Right renal pelvis (tissue), 4 donors: ENCODE results near the gene EPHA8. TPM values are rescaled to one million over a fixed set of nuclear protein-coding genes. Genes with fewer than 3 reads are reported as not detected.

ENCODE experiments used
- DNase-seq, 4 donors: peaks; one replicate each; pipeline ENCODE4 v3.0.0-alpha.2; 2013; ENCODE audit warnings: low read depth in 4 of 4, low spot score in 3 of 4, missing footprints in 1 of 4
- polyA plus RNA-seq, 4 donors: library from polyadenylated mRNA; unstranded; fragments of 120-200 nt; gene quantifications; one replicate each; pipeline ENCODE4 v1.2.1, GENCODE V29; 2013; ENCODE audit not compliant: insufficient read length in 4 of 4

EPHA8 gene
- polyA plus RNA-seq, 4 donors, result 1.2 to 3.3 (median 1.5) TPM

DNA sequence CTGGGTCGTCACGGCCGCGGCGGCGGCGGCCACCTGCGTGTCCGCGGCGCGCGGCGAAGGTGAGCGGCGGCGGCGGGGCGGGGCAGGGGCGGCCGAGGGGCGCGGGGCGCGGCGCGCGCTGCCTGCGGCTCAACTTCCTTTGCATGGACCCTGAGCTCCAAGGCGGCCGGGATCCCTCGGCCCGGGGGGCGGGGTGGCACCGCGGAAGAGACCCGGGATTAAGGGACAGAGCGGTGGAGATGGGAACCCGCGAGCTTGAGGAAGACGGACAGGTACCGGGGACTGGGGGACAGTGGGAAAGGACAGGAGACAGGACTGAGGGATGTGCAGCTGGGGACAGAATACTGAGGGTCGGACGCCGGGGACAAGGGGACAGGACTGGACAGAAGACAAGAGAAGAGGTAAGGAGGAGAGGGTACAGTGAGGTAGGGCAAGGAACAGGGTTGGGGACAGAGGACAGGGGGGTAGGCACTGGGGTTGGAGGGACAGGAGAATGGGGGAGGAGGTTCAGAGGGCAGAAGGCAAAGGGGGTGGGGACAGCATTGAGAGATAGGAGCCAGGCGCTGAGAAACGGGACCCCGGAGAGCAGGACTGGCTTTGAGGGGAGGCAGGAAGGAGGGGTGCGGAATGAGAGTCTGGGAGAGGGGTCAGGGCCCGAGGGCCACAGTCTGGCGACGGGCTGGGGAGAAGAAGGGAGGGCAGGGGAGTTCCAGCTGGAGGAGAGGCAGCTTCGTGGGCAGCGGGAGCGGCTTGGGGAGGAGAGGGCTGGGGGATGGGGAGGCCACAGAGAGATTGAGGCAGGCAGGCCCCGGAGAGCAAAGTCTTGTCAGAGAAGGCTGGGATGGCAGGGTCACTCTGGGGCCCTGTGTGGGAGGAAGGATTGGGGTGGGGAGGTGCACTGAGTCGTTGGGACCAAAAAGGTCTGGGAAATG lies 648 bp downstream of the EPHA8 start:
- DNase-seq, result no peak

DNA sequence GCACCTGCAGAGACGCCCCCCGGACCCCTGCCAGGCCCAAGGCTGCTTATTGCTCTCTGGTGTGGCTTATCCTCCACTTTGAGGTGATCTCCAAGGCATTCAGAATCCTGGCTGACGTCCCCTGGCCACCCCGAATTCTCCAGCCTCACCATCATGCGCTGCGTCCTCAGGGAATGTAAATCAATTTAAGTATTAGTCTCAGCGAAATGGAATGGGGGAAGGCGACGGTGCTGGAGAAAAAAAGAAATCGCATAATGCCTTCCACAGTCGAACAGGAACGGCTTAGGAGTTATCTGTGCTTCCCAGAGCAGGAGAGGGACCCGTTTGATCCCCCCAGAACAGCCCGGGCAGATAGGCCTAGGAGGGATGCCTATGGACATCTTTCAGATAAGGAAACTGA lies 2.9 kb downstream of the EPHA8 start:
- no peak for DNase-seq

DNA sequence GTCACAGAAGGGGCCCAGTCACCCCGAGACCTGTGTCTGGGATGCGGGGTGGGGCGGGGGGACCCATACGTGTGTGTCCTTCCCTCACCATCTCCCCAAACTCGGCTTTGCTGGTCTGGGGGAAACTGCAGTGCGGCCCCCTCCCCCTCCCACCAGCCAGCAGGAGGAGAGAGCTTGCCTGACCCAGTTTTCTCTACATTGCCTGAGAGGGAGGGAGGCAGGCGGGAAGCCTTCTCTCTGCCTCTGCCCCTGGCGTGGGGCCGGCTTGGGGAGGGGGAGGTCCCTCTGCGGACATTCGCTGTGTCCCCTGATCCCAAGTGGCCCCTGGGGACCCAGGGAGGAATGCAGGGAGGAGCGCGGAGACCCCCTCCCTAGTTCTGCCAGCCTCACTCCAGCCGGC lies 3.9 kb downstream of the EPHA8 start:
- DNase-seq, result no peak

DNA sequence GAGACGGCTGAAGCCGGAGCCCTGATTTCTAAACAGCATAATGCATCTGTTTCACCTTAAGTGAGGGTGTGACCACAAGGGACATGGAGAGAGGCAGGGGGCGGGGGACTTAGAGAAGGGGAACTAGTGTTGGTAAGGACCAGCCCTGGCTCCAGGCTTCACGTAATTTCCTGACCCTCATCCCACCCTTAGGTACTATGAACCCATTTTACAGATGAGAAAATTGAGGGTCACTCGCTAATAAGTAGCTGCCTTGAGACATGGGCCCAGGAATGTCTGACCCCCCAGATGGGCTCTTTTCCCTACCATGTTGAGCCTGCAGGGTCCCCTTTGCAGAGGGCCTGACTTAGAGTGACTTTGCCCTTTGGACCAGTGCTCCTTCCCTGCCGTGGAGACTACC lies 4.7 kb downstream of the EPHA8 start:
- no peak for DNase-seq

DNA sequence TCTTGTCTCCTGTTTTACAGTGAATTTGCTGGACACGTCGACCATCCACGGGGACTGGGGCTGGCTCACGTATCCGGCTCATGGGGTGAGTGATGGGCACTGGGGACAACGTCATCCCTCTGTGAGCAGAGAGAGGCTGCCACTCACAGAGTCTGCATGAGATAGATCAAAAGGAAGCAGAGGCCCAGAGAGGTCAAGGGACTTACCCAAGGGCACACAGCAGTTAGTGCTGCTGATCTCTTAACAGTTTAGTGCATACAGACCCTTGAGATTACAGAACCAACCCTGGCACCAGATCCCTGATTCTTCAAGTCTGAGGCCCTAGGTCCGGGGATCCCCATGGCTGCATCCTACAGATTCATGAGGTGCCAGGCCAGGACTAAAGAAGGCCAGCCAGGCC lies 6.0 kb downstream of the EPHA8 start:
- no peak for DNase-seq

DNA sequence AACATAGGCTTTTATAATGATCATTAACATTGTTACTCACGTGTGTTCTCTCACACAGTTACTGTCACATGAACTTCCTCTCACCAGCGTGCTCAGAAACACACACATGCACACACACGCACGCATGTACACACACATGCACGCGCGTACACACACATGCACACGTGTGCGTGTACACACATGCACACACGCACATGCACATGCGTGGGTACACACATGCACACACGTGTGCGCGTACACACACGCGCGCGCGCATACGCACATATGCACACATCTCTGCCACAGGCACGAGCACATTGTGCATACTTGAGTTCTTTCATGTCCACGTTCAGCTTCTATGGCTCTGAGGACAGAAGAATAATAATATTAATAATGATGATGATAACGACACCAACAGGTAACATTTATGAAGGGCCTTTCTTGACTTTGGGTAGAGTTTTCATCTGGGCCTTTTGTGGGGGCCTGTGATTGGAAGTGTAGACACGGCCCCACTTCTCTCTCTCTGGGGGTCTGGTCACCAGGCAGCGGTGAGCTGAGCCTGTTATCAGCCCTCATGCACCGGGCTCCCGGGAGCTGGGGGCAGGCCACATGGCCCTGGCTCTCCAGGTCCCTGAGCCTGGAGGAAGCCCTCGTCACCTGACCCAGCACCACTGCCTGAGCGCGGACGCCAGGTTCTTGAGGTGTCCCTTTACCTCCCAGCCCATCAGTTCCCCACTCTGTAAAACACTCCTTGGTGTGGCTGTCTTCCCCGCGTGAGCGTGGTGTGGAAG lies 7.0 kb downstream of the EPHA8 start:
- DNase-seq, result no peak

DNA sequence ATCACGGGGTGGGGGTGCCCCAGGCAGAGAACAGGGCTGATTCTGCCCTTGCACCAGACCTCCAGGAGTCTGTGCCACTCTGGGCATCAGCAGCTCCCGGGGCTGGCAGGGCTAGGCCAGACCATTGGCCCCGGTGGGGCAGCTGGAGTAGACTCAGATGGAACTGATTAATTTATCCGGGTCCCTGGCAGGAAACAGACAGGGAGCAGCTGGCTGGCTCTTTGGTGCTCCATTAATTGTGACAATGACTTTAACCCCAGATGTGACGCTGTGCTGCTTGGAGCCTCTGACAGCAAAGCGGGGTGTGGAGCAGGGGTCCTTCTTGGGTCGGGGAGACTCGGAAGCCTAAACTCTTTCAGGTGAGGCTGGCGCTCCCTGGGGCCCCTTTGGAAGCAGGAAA lies 9.5 kb downstream of the EPHA8 start:
- no peak for DNase-seq

DNA sequence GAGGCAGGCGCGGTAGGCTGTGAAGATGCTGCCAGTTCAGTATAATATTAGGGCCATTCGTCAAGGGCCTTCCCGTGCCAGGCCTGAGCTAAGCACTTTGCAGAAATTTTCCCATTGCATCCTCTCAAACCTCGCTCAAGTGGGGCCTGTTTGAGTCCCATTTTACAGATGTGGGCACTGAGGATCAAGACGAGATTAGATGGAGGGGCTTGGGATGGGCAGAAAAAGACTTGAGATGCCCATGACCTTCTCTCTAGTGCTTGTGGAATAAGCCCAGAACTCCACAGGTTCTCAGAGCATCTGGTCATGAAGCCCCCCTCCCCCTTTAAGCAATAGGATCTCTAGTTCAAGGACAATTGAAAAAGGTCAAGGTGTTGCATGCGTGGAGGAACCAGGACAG lies 9.9 kb downstream of the EPHA8 start:
- DNase-seq, result no peak

DNA sequence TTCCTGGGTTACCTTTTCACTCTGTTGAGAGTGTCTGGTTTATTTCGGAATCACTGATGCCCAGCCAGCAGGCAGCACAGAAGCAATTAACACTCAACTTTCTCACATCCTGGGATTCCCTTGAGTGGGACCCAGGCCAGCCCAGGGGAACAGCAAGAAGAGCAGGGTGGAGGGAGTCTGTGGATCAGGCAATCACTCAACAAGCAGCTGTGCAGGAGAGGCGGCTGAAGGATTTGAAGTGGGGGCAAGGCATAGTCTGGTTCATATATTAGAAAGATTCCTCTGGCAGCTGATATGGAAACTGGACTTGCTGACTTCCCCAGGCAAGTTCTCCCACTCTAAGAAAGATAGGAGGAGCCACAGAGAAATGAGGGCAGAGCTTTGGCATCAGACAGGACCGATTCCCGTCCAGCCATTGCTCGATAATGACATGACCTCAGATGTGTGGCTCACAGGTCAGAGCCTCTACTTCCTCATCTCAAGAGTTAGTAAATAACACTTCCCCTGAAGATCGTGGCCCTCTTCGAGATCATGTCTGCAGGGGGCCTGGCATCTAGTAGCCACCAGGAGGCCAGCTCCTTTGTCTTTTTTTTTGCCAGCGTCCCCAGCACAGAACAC lies 12.4 kb downstream of the EPHA8 start:
- DNase-seq, result no peak

DNA sequence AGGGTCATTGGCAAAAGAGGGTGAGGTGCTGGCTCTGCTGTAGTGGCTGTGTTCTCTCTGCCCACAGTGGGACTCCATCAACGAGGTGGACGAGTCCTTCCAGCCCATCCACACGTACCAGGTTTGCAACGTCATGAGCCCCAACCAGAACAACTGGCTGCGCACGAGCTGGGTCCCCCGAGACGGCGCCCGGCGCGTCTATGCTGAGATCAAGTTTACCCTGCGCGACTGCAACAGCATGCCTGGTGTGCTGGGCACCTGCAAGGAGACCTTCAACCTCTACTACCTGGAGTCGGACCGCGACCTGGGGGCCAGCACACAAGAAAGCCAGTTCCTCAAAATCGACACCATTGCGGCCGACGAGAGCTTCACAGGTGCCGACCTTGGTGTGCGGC lies 12.9 kb downstream of the EPHA8 start:
- no peak for DNase-seq

DNA sequence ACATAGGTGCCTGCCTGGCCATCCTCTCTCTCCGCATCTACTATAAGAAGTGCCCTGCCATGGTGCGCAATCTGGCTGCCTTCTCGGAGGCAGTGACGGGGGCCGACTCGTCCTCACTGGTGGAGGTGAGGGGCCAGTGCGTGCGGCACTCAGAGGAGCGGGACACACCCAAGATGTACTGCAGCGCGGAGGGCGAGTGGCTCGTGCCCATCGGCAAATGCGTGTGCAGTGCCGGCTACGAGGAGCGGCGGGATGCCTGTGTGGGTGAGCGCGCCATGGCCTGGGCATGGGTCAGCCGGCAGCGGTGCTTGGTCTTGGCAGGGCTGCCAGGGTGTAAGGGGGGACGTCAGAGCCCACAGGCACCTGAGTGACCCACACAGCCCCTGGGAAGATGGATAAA lies 13.3 kb downstream of the EPHA8 start:
- no peak for DNase-seq

DNA sequence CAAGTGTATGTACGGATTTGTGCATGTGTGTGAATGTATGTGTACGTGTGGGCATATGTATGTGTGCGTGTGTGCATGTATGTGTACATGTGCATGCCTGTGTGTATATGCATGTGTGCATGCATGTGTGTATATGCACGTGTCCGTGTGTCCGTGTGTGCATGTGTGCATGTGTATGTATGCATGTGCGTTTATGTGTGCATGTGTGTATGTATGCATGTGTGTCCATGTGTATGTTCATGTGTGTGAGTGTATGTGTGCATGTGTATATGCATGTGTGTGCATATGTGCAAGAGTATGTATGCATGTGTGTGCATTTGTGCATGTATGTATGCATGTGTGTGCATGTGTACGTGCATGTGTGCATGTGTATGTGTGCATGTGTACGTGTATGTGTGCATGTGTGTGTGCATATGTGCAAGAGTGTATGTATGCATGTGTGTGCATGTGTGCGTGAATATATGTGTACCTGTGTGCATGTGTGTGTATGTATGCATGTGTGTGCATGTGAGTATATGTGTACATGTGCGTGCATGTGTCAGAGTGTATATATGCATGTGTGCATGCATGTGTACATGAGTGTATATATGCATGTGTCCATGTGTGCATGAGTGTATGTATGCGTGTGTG lies 15.6 kb downstream of the EPHA8 start:
- no peak for DNase-seq

DNA sequence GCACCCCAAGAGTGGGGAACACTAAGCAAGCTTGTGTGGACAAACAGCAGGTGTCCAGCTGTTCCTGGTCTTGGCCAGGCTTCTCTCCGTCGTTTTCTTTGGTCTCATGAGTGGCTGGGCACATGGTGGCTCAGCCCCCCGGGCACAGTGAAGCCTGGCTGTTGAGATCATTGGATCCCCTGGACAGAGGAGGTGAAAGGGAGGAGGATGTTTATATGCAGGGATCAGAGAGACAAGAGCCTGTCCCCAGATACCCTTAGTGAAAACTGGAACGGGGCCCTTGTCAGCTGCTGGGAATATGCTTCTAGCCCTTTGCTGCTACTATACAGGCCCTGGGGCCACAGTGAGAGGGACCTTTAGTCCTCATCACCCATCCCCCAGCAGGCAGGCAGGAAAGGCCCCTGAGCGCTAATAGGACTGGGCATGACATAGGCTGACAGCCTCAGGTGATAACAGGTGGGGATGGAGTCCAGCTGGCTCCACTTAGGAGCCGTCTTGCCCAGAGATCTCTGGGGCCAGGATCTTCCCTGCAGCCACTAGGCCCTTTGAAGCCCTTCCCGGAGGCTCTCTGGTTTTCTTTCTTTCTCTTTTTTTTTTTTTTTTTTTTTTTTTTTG lies 16.4 kb downstream of the EPHA8 start:
- DNase-seq, result no peak

DNA sequence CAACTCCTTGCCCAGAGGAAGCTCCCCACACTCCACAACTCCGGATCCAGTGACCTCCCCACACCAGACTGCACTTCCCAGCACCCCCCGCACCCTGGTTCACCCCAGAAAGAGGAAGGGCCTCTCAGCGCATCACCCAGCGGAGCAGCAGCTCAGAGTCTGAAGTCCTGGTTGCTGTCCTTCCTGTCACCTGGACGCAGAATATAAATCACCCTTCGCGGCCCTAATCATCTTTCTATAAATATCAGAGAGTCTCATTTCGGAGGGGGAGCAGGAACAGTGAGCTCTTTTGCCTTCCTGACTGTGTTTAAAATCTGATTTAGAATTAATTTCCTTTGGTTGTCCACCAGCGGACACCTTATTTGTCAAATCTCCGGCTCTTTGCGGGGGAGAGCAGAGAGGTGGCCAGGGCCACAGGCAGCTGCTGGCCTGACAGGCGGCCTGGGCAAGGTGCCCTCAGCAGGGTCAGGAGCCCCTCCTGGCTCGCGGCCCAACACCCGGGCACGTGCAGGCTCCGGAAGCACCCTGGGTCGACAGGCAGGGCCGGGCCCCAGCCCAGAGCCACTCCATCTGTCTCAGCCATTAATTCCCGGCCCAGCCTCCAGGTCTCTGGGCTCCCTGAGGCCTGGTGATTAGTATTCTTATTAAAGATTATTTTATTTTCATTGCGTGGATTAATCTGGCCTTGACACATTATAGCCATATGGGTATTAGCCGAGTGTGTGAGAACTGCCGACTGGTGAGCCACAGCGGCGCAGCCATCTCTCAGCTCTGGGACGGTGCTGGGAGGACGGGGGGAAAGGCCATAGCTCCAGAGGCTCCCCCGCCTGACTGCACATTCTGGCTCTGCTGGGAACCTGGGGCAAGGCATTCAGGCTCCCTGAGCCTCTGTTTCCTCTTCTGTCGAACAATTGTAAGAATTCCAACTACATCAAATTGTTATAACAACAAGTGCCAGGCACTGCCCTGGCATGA lies 19.7 kb downstream of the EPHA8 start:
- DNase-seq, result no peak

DNA sequence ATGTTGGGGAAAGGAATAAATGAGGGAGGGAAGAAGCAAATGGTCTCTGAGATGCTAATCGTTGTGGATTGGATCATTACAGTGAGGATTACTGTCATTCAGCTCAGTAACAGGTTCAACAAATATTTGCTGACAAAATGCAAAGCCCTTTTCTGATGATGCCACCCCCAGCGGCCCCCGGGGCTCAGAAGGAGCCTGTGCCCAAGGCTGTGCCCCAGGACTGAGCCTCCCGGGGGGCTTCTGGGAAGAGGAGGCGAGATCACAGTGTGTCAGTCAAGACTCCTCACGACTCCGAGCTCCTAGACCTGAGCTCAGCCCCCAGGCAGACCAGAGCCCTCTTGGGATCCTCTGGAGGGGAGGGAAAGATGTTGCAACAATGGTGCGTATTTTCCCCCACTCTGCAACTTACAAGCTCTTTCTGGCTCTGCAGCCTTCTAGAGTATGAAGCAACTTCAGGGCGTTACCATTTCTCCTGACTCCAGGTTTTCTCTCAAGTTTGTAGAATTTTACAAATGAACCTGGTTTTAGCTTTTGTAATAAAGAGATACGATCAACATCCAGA lies 20.8 kb downstream of the EPHA8 start:
- no peak for DNase-seq

DNA sequence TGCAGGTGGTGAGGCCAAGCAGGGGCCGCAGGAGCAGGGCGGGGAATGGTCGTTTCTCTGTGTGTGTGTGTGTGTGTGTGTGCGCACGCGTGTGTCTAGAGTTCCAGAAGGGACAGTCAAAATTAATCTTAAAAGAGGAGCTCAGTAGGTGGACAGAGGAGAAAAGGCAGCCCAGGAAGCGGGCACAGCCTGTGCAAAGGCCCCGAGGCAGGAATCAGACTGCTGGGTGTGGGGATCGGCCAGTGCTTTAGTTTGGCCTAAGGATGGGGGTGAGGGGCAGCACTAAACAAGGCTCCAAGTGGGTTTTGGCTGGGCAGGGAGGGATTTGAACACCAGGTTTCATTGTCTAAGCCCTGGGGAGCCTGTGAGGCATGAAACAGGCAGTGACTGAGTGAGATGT lies 21.7 kb downstream of the EPHA8 start:
- no peak for DNase-seq

DNA sequence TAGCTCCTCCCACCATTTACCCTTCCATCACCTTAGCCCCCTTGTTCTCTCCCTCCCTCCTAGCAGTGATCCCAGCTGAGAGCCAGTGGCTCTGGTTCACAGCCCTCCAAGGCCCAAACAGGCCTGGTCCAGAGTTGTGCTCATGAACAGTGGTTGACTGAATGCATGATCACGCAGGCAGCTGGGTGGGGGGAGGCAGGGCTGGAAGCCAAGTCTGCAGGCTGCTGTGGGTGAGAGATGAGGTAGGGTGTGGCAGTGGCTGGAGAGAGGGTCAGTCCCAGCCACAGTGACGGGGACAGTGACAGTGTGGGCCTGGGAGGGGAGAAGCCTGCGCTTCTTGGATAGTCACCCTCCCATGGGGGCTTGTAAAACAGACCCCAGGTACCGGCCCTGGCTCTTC lies 22.2 kb downstream of the EPHA8 start:
- no peak for DNase-seq

DNA sequence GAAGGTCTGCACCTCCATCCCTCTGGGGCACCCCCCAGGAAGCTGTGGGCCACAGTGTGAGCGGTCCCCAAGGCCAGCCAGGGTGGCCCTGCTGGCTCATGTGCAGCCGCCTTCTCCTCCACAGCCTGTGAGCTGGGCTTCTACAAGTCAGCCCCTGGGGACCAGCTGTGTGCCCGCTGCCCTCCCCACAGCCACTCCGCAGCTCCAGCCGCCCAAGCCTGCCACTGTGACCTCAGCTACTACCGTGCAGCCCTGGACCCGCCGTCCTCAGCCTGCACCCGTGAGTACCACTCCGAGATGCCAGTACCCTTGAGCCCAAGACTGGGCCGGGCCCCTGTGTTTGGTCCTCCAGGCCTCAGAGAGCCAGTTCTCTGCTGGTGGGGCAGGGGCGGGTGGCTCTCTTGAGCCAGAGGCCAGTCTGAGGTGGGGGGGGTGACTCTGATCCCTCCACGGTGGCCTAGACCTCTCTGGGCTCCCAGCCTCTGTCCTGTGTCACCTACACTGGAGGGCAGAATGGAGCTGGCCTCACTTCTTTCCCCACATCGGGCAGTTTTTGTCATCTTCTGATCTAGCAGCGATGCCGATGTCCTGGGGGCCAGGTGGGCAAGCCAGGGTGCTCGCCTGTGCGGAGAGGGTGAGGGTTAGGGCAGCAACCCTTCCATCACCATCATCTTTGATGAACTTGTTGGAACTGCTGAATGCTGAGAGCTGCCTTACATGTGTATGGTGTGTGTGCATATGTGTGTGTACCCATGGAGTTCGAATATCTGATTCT lies 23.3 kb downstream of the EPHA8 start:
- DNase-seq, result no peak
